Measurements from ENCODE around the gene BCO1. TPM values are rescaled to one million over a fixed set of nuclear protein-coding genes. Genes with fewer than 3 reads are reported as not detected.
A peak's percentile ranks its signal among the peaks of the same experiment; 100 is the strongest.

BCO1 gene
- total RNA-seq, 4 donors from 2014 or later = 0.12 to 0.27 TPM; not detected in 2

- H3K9me3 ChIP-seq = no peaks in the 10 kb centered on the region
- H3K4me1 ChIP-seq = no peaks in the 10 kb centered on the region
- ATAC-seq = no peak
- H3K4me3 ChIP-seq = no peak overlapping the region
- TF ChIP-seq POLR2A (IDR thresholded peaks at IDR 0.05) = no peak
- TF ChIP-seq CTCF (IDR thresholded peaks at IDR 0.05) = no peak
- TF ChIP-seq POLR2AphosphoS5 (IDR thresholded peaks at IDR 0.05) = no peak
- TF ChIP-seq EP300 (IDR thresholded peaks at IDR 0.05) = no peak
- 55 to 69% methylated on average over 3 of the region's 4 CpGs for WGBS, 2 donors (ENCODE audit: low coverage in 1 of 2)
- H3K27ac ChIP-seq = no peak overlapping the region
- H3K27me3 ChIP-seq = peaks cover 18% of the 10 kb centered on the region
- no peaks in the 10 kb centered on the region for H3K36me3 ChIP-seq
These were observed 37.2 kb upstream of the BCO1 start for GRCh38 chr16:81201267-81201666.

GRCh38 chr16:81204798-81205680 lies 33.5 kb upstream of the BCO1 start:
- 38 to 57% methylated on average over 4 to 10 of the region's 14 CpGs for WGBS, 2 donors (ENCODE audit: low coverage in 1 of 2)
- H3K9me3 ChIP-seq = no peaks in the 10 kb centered on the region
- ATAC-seq = no peak
- H3K4me1 ChIP-seq = no peaks in the 10 kb centered on the region
- no peak overlapping the region for H3K27ac ChIP-seq
- H3K27me3 ChIP-seq = peaks cover 24% of the 10 kb centered on the region
- no peaks in the 10 kb centered on the region for H3K36me3 ChIP-seq
- no peak overlapping the region for H3K4me3 ChIP-seq
- peak in 3 of 4 experiments; percentile 54 to 69 (median 61) for TF ChIP-seq CTCF (IDR thresholded peaks at IDR 0.05)
- no peak for TF ChIP-seq EP300 (IDR thresholded peaks at IDR 0.05)

- Histone ChIP-seq H3K36me3 (no peaks in the 10 kb centered on the region), H3K9me3 (no peaks in the 10 kb centered on the region), H3K27me3 (peaks cover 36% of the 10 kb centered on the region), H3K4me3 (no peak overlapping the region), H3K4me1 (no peaks in the 10 kb centered on the region), H3K27ac (no peak overlapping the region)
- peak; percentile 53 for ATAC-seq
- no peak for TF ChIP-seq POLR2A (IDR thresholded peaks at IDR 0.05)
- TF ChIP-seq POLR2AphosphoS5 (IDR thresholded peaks at IDR 0.05) = no peak
- TF ChIP-seq CTCF (IDR thresholded peaks at IDR 0.05) = no peak
- no peak for TF ChIP-seq EP300 (IDR thresholded peaks at IDR 0.05)
- 20 to 52% methylated on average over 2 to 5 of the region's 6 CpGs for WGBS, 2 donors (ENCODE audit: low coverage in 1 of 2)
These were observed 31.4 kb upstream of the BCO1 start for GRCh38 chr16:81207076-81207475.

- ATAC-seq = no peak
- WGBS, 2 donors (ENCODE audit: low coverage in 1 of 2) = 43% methylated on average over 2 of the region's 3 CpGs; no CpG with 5 or more reads in 1 of the 2 donors
- no peaks in the 10 kb centered on the region for H3K9me3 ChIP-seq
- H3K27ac ChIP-seq = no peak overlapping the region
- no peaks in the 10 kb centered on the region for H3K4me1 ChIP-seq
- H3K27me3 ChIP-seq = peaks cover 46% of the 10 kb centered on the region
- H3K4me3 ChIP-seq = no peak overlapping the region
- TF ChIP-seq POLR2A (IDR thresholded peaks at IDR 0.05) (no peak), POLR2AphosphoS5 (IDR thresholded peaks at IDR 0.05) (no peak)
- no peaks in the 10 kb centered on the region for H3K36me3 ChIP-seq
These were observed 27.7 kb upstream of the BCO1 start for GRCh38 chr16:81210807-81211206.

- ATAC-seq = no peak
- no peaks in the 10 kb centered on the region for H3K9me3 ChIP-seq
- WGBS, 2 donors (ENCODE audit: low coverage in 1 of 2) = 73 to 92% methylated on average over 2 to 6 of the region's 11 CpGs
These were observed 25.5 kb upstream of the BCO1 start for GRCh38 chr16:81212830-81213465.

More at GRCh38 chr16:81212830-81213465, 25.5 kb upstream of the BCO1 start:
- H3K4me1 ChIP-seq = no peaks in the 10 kb centered on the region
- TF ChIP-seq POLR2A (IDR thresholded peaks at IDR 0.05) (no peak), CTCF (IDR thresholded peaks at IDR 0.05) (no peak), POLR2AphosphoS5 (IDR thresholded peaks at IDR 0.05) (no peak), EP300 (IDR thresholded peaks at IDR 0.05) (no peak)
- no peaks in the 10 kb centered on the region for H3K36me3 ChIP-seq
- no peak overlapping the region for H3K27ac ChIP-seq
- H3K4me3 ChIP-seq = no peak overlapping the region
- peaks cover 43% of the 10 kb centered on the region for H3K27me3 ChIP-seq

Measured in gastroesophageal sphincter (tissue), 4 donors.